SK-N-MC (cell line): ENCODE data around the gene WDR64.

Experiments used
- EZH2 ChIP-seq: fragments of 200-600 bp; sonication (generic); IDR thresholded peaks from one replicate; pipeline ENCODE4 v1.6.1; 2017; ENCODE audit warnings: antibody characterized with exemption
- FOXP2 ChIP-seq: optimal IDR thresholded peaks from 2 replicates; pipeline ENCODE3; 2011; ENCODE audit warnings: mild to moderate bottlenecking, moderate library complexity; ENCODE audit not compliant: insufficient read depth; ENCODE audit errors: extremely low read length, control extremely low read depth
- POLR2AphosphoS5 ChIP-seq: IDR thresholded peaks from 2 replicates; pipeline ENCODE4 v1.6.1; 2012; ENCODE audit warnings: mild to moderate bottlenecking, low read depth, low read length, borderline replicate concordance

GRCh38 chr1:241610056-241610815, 41.8 kb upstream of the WDR64 start:
- no peak for TF ChIP-seq FOXP2
- no peak for TF ChIP-seq EZH2
- TF ChIP-seq POLR2AphosphoS5: no peak
